H1 (cell line): ENCODE data around the gene SECTM1. TPM values are rescaled to one million over a fixed set of nuclear protein-coding genes. Genes with fewer than 3 reads are reported as not detected.

Experiments
- CTCF ChIA-PET: fragments of 300-600 bp; sonication (Branson Sonifier 250); formaldehyde crosslinking; loops from one replicate; lab custom pipeline; 2021; ENCODE audit not compliant: partially characterized antibody; lab: Charles Lee
- POLR2A ChIA-PET: fragments of 300-600 bp; sonication (Branson Sonifier 250); formaldehyde crosslinking; loops from one replicate; lab custom pipeline; 2021; ENCODE audit warnings: inconsistent platforms; ENCODE audit not compliant: partially characterized antibody; lab: Charles Lee
- DNase-seq, 2 experiments: peaks; one replicate each; pipeline versions ENCODE4 v3.0.0 to v3.0.0-alpha.2; 2010 to 2022; ENCODE audit warnings: low spot score in 2 of 2, low read depth in 1 of 2, mixed read lengths in 1 of 2
- FAIRE-seq: peaks from 2 replicates; lab custom pipeline; 2011; peaks lifted over from hg19 to GRCh38; lab: Jason Lieb, UNC
- H2AFZ ChIP-seq: 2 replicates; pipeline ENCODE4 v1.8.1; 2012; ENCODE audit warnings: low read length, inconsistent platforms
- H2AK5ac ChIP-seq: 2 replicates; pipeline ENCODE4 v1.6.1; 2013; ENCODE audit warnings: low read depth, low read length
- H2BK120ac ChIP-seq: replicated peaks from 2 replicates; pipeline ENCODE3; 2013; ENCODE audit warnings: low read depth, low read length, inconsistent platforms
- H2BK12ac ChIP-seq: 2 replicates; pipeline ENCODE4 v1.6.1; 2013; ENCODE audit warnings: low read depth, low read length
- H2BK15ac ChIP-seq: 2 replicates; pipeline ENCODE4 v1.6.1; 2013; ENCODE audit warnings: low read length
- H2BK20ac ChIP-seq: 2 replicates; pipeline ENCODE4 v1.6.1; 2013; ENCODE audit warnings: low read length
- H2BK5ac ChIP-seq: 2 replicates; pipeline ENCODE4 v1.6.1; 2013; ENCODE audit warnings: low read depth, low read length
- H3K14ac ChIP-seq: 2 replicates; pipeline ENCODE4 v1.6.1; 2013; ENCODE audit warnings: inconsistent platforms; ENCODE audit not compliant: insufficient read length
- H3K18ac ChIP-seq: 2 replicates; pipeline ENCODE4 v1.6.1; 2013; ENCODE audit warnings: low read length; ENCODE audit errors: extremely low read depth
- H3K23ac ChIP-seq: 2 replicates; pipeline ENCODE4 v1.6.1; 2013; ENCODE audit warnings: inconsistent platforms; ENCODE audit not compliant: insufficient read length
- H3K23me2 ChIP-seq: 2 replicates; pipeline ENCODE4 v1.6.1; 2013; ENCODE audit warnings: low read depth, low read length
- H3K27ac ChIP-seq: 2 replicates; pipeline ENCODE4 v1.6.1; 2011; ENCODE audit warnings: low read depth, low read length, inconsistent platforms
- H3K27me3 ChIP-seq, 4 experiments: replicated peaks in 1 of 4; 1 replicate in 1 of 4; 2 replicates in 3 of 4; pipeline versions ENCODE4 v1.6.1 to v1.8.1; 2011 to 2013; ENCODE audit warnings: low read length in 3 of 4, mild to moderate bottlenecking in 3 of 4, inconsistent platforms in 2 of 4, mixed read lengths in 2 of 4, moderate library complexity in 1 of 4; ENCODE audit not compliant: control insufficient read depth in 3 of 4, insufficient read depth in 3 of 4; ENCODE audit errors: extremely low read depth in 1 of 4
- H3K36me3 ChIP-seq, 4 experiments: 2 replicates each; pipeline versions ENCODE4 v1.6.1 to v1.8.1; 2011 to 2013; ENCODE audit warnings: mild to moderate bottlenecking in 4 of 4, low read length in 3 of 4, moderate library complexity in 2 of 4, control low read depth in 1 of 4, inconsistent platforms in 1 of 4; ENCODE audit not compliant: insufficient read depth in 4 of 4, control insufficient read depth in 2 of 4
- H3K4ac ChIP-seq: replicated peaks from 2 replicates; pipeline ENCODE3; 2013; ENCODE audit warnings: low read length, low read depth, mixed read lengths, inconsistent platforms; ENCODE audit not compliant: insufficient read length
- H3K4me1 ChIP-seq, 4 experiments: replicated peaks in 1 of 4; 1 replicate in 1 of 4; 2 replicates in 3 of 4; pipeline versions ENCODE4 v1.6.1 to v1.8.1; 2011 to 2013; ENCODE audit warnings: low read length in 3 of 4, inconsistent platforms in 2 of 4, mixed read lengths in 1 of 4; ENCODE audit not compliant: insufficient read depth in 4 of 4, control insufficient read depth in 3 of 4
- H3K4me2 ChIP-seq, 2 experiments: 2 replicates each; pipeline versions ENCODE4 v1.6.1 to v1.8.1; 2011 to 2013; ENCODE audit warnings: low read depth in 2 of 2, low read length in 2 of 2, control low read depth in 1 of 2, inconsistent platforms in 1 of 2, mild to moderate bottlenecking in 1 of 2; ENCODE audit not compliant: insufficient read depth in 1 of 2
- H3K4me3 ChIP-seq, 4 experiments: fragments of 200-600, 300-600 bp in 1 of 4; sonication (generic), shearing (Covaris generic), sonication (Bioruptor Twin) in 1 of 4; 2 replicates each; pipeline versions ENCODE4 v1.5.1 to v1.8.1; 2011 to 2016; ENCODE audit warnings: low read length in 4 of 4, low read depth in 3 of 4, control low read depth in 2 of 4, inconsistent platforms in 2 of 4, mild to moderate bottlenecking in 2 of 4, mixed read lengths in 1 of 4, moderate library complexity in 1 of 4; ENCODE audit not compliant: insufficient read depth in 2 of 4; ENCODE audit errors: extremely low read depth in 1 of 4
- H3K56ac ChIP-seq: replicated peaks from 2 replicates; pipeline ENCODE3; 2013; ENCODE audit warnings: low read depth, mild to moderate bottlenecking, mixed read lengths, low read length, inconsistent platforms; ENCODE audit not compliant: insufficient read length
- H3K79me1 ChIP-seq: 2 replicates; pipeline ENCODE4 v1.6.1; 2013; ENCODE audit warnings: low read depth, low read length, control low read depth
- H3K79me2 ChIP-seq, 2 experiments: 2 replicates each; pipeline versions ENCODE4 v1.6.1 to v1.8.1; 2012 to 2013; ENCODE audit warnings: low read length in 2 of 2, mild to moderate bottlenecking in 2 of 2, inconsistent platforms in 1 of 2; ENCODE audit not compliant: insufficient read depth in 2 of 2, control insufficient read depth in 1 of 2
- H3K9ac ChIP-seq, 4 experiments: replicated peaks in 1 of 4; 1 replicate in 1 of 4; 2 replicates in 3 of 4; pipeline versions ENCODE4 v1.6.1 to v1.8.1; 2011 to 2013; ENCODE audit warnings: low read depth in 3 of 4, low read length in 3 of 4, control low read depth in 2 of 4, mild to moderate bottlenecking in 2 of 4, moderate library complexity in 2 of 4, inconsistent platforms in 1 of 4; ENCODE audit errors: extremely low read depth in 1 of 4
- H3K9me3 ChIP-seq, 2 experiments: 2 replicates each; pipeline versions ENCODE4 v1.6.1 to v1.8.1; 2012 to 2013; ENCODE audit warnings: mild to moderate bottlenecking in 2 of 2, moderate library complexity in 2 of 2, control low read depth in 1 of 2, inconsistent platforms in 1 of 2, low read depth in 1 of 2, low read length in 1 of 2, mixed read lengths in 1 of 2; ENCODE audit not compliant: insufficient read depth in 2 of 2
- H4K20me1 ChIP-seq, 2 experiments: replicated peaks in 1 of 2; 2 replicates each; pipeline versions ENCODE3 to v1.8.1; 2011 to 2013; ENCODE audit warnings: inconsistent platforms in 2 of 2, low read length in 2 of 2, mild to moderate bottlenecking in 1 of 2; ENCODE audit not compliant: insufficient read depth in 2 of 2, control insufficient read depth in 1 of 2
- H4K5ac ChIP-seq: 2 replicates; pipeline ENCODE4 v1.6.1; 2013; ENCODE audit warnings: low read length, low read depth, mixed read lengths, inconsistent platforms; ENCODE audit not compliant: insufficient read length
- H4K8ac ChIP-seq: 2 replicates; pipeline ENCODE4 v1.8.0; 2013; ENCODE audit warnings: mild to moderate bottlenecking, moderate library complexity, low read length, inconsistent platforms; ENCODE audit not compliant: insufficient read depth; ENCODE audit errors: extremely low read depth
- H4K91ac ChIP-seq: replicated peaks from 2 replicates; pipeline ENCODE3; 2013; ENCODE audit warnings: low read length, mixed read lengths, inconsistent platforms; ENCODE audit not compliant: insufficient read length
- CBX5 ChIP-seq: fragments of 300-800, 300-1000 bp; sonication (generic); IDR thresholded peaks from 2 replicates; pipeline ENCODE4 v1.7.1; 2016; ENCODE audit warnings: antibody characterized with exemption, low read length, low read depth
- CHD1 ChIP-seq: IDR thresholded peaks from 2 replicates; pipeline ENCODE4 v1.6.1; 2012; ENCODE audit warnings: low read depth, low read length, improper control_type of control experiment
- CHD2 ChIP-seq: IDR thresholded peaks from 2 replicates; pipeline ENCODE4 v1.6.1; 2012; ENCODE audit warnings: low read length, improper control_type of control experiment
- EP300 ChIP-seq, 2 experiments: IDR thresholded peaks; 1 replicate in 1 of 2; 2 replicates in 1 of 2; pipeline ENCODE4 v1.6.1; 2011 to 2012; ENCODE audit warnings: low read depth in 2 of 2, low read length in 2 of 2, mild to moderate bottlenecking in 2 of 2, borderline replicate concordance in 1 of 2, inconsistent platforms in 1 of 2, moderate library complexity in 1 of 2
- GTF2F1 ChIP-seq: IDR thresholded peaks from 2 replicates; pipeline ENCODE4 v1.6.1; 2012; ENCODE audit warnings: low read depth, low read length, improper control_type of control experiment, borderline replicate concordance
- HDAC6 ChIP-seq: IDR thresholded peaks from one replicate; pipeline ENCODE4 v1.7.1; 2012; ENCODE audit warnings: low read depth, mild to moderate bottlenecking, inconsistent platforms, low read length, moderate library complexity
- KDM5A ChIP-seq: fragments of 200-600 bp; IDR thresholded peaks from 2 replicates; pipeline ENCODE4 v1.7.1; 2012; ENCODE audit warnings: mild to moderate bottlenecking, low read length, inconsistent platforms, mixed read lengths
- RBBP5 ChIP-seq: IDR thresholded peaks from 2 replicates; pipeline ENCODE4 v1.7.1; 2012; ENCODE audit warnings: low read depth, mild to moderate bottlenecking, inconsistent platforms, low read length, moderate library complexity, borderline replicate concordance
- RFX5 ChIP-seq: IDR thresholded peaks from 2 replicates; pipeline ENCODE4 v1.6.1; 2011; ENCODE audit warnings: low read depth, low read length, improper control_type of control experiment, borderline replicate concordance
- USF2 ChIP-seq: IDR thresholded peaks from 2 replicates; pipeline ENCODE4 v1.6.1; 2011; ENCODE audit warnings: low read length, improper control_type of control experiment
- WGBS, 2 experiments: shearing (Covaris generic) in 1 of 2; methylation state at CpG; one replicate each; pipeline versions ENCODE4 v1.1.6 to v1.1.7; 2013 to 2015; ENCODE audit warnings: low lambda C conversion rate in 2 of 2, mixed read lengths in 2 of 2, inconsistent platforms in 1 of 2, low coverage in 1 of 2, missing lambda C conversion rate in 1 of 2; ENCODE audit not compliant: insufficient replicate concordance in 2 of 2, insufficient coverage in 1 of 2, insufficient read length in 1 of 2; ENCODE audit errors: extremely low coverage in 1 of 2, missing lambda C conversion rate in 1 of 2; 5-methylcytosine and 5-hydroxymethylcytosine counted together
- polyA plus RNA-seq, 7 experiments: library from polyadenylated mRNA; depleted of rRNA in 3 of 7; stranded (reverse) in 5 of 7; unstranded in 2 of 7; fragments of >200 nt in 5 of 7; fragments of 200-250 nt in 2 of 7; gene quantifications; 1 replicate in 5 of 7; 2 replicates in 1 of 7; 4 replicates in 1 of 7; pipeline versions ENCODE4 v1.2.1 to v1.2.3, GENCODE V29; 2011 to 2013; ENCODE audit warnings: missing spikeins in 2 of 7, mixed read lengths in 2 of 7
- total RNA-seq: library from RNA; stranded (reverse); fragmentation: NEBNext Ultra II Directional; extraction: Animal tissue kit (Norgen Biotek cat#: 25700); gene quantifications from 2 replicates; pipeline ENCODE4 v1.2.1, GENCODE V29; 2021

Gene SECTM1
- total and polyA plus RNA-seq, 2 of the 8 experiments (the other 6 are each of a cell fraction or from before 2014, with no cell fraction given), result 0.20 to 0.65 TPM

- Histone ChIP-seq H3K9me3 (no peaks in the 10 kb centered on the region), H3K27ac (no peak overlapping the region), H3K79me1 (no peaks in the 10 kb centered on the region), H3K4me2 (no peak overlapping the region), H2AFZ (no peak overlapping the region), H3K14ac (no peak overlapping the region), H3K23me2 (no peaks in the 10 kb centered on the region), H3K4me3 (no peak overlapping the region), H3K56ac (no peak overlapping the region), H2BK20ac (no peak overlapping the region), H3K36me3 (no peaks in the 10 kb centered on the region), H3K4ac (no peak overlapping the region), H4K5ac (no peak overlapping the region), H3K79me2 (no peaks in the 10 kb centered on the region), H2AK5ac (no peak overlapping the region), H2BK15ac (no peak overlapping the region), H2BK5ac (no peak overlapping the region), H4K20me1 (peaks cover 0 to 2% of the 10 kb centered on the region in 2 experiments), H2BK12ac (no peak overlapping the region), H3K27me3 (peaks cover 0 to 7% (median 4%) of the 10 kb centered on the region in 4 experiments; a peak in 3 of 7 replicates), H3K4me1 (peaks cover 0 to 16% (median 4%) of the 10 kb centered on the region in 4 experiments; a peak in 5 of 7 replicates), H4K91ac (no peak overlapping the region), H3K9ac (no peak overlapping the region), H3K18ac (no peak overlapping the region), H3K23ac (no peak overlapping the region), H2BK120ac (no peak overlapping the region), H4K8ac (no peak overlapping the region; the same call in 1 of the 2 replicates)
- CTCF ChIA-PET, result interaction anchor here (0.6 to 3.7 kb wide), 13 partner anchors 12 to 182 kb away, joined by 3 to 11 read pairs (median 5); partner anchors contain the start of gene SECTM1
- POLR2A ChIA-PET, result interaction anchor here (0.8 to 1.8 kb wide), 9 partner anchors 9 to 428 kb away, joined by 3 to 6 read pairs (median 3); partner anchors contain the start of genes CD7 and CSNK1D
- DNase-seq, result peak in 1 of 2 experiments; percentile 48
- 84% methylated on average over 26 of the region's 27 CpGs; no CpG with 5 or more reads in 1 of the 2 experiments for WGBS, 2 experiments
- FAIRE-seq, result no peak
- TF ChIP-seq HDAC6 (no peak), CHD2 (no peak), RBBP5 (no peak), CBX5 (no peak), GTF2F1 (no peak), KDM5A (no peak), CHD1 (no peak), RFX5 (no peak), EP300 (IDR thresholded peaks at IDR 0.05; ENCODE audit: borderline replicate concordance in 1 of 2, low read depth in 2 of 2, low read length in 2 of 2) (no peak), USF2 (no peak)
Measured at GRCh38 chr17:82298538-82299421, 34.8 kb downstream of the SECTM1 start.
